HepG2 (cell line): ENCODE data around the gene GTF2B. TPM values are rescaled to one million over a fixed set of nuclear protein-coding genes. Genes with fewer than 3 reads are reported as not detected.
A peak's percentile ranks its signal among the peaks of the same experiment; 100 is the strongest.

Experiments used
- ASH2L ChIP-seq: fragments of 300-600, 200-600 bp; sonication (generic); IDR thresholded peaks from 2 replicates; pipeline ENCODE4 v1.7.0; 2017; ENCODE audit warnings: low read depth, mild to moderate bottlenecking, moderate library complexity, mixed read lengths, low read length; ENCODE audit not compliant: insufficient read length
- GATAD2A ChIP-seq: IDR thresholded peaks from 2 replicates; pipeline ENCODE4 v1.6.1; 2016
- GZF1 ChIP-seq: sonication (generic); formaldehyde crosslinking; IDR thresholded peaks from 2 replicates; pipeline ENCODE4 v1.5.1; 2020; ENCODE audit warnings: mild to moderate bottlenecking, missing genetic modification reagents
- HNRNPLL ChIP-seq: fragments of 200-400 bp; formaldehyde crosslinking; IDR thresholded peaks from 2 replicates; pipeline ENCODE4 v1.6.1; 2017; ENCODE audit warnings: mild to moderate bottlenecking, low read depth, low read length; ENCODE audit not compliant: poor library complexity, severe bottlenecking
- ISX ChIP-seq: sonication (generic); formaldehyde crosslinking; conservative IDR thresholded peaks from 2 replicates; pipeline ENCODE4 v1.5.0; 2020; ENCODE audit warnings: missing genetic modification reagents
- JUN ChIP-seq: sonication (generic); formaldehyde crosslinking; IDR thresholded peaks from 2 replicates; pipeline ENCODE4 v1.4.0; 2020; ENCODE audit warnings: mild to moderate bottlenecking, missing genetic modification reagents
- LCORL ChIP-seq, 2 experiments: fragments of 450-650 bp in 1 of 2; sonication (generic) in 1 of 2; formaldehyde crosslinking in 1 of 2; IDR thresholded peaks; 2 replicates each; pipeline versions ENCODE4 v1.5.0 to v1.6.1; 2017 to 2020; ENCODE audit warnings: antibody characterized with exemption in 1 of 2, missing genetic modification reagents in 1 of 2
- NCOA1 ChIP-seq: sonication (generic); formaldehyde crosslinking; IDR thresholded peaks from 2 replicates; pipeline ENCODE4 v1.9.0; 2021; ENCODE audit warnings: missing genetic modification reagents
- NCOA5 ChIP-seq: sonication (generic); formaldehyde crosslinking; IDR thresholded peaks from 2 replicates; pipeline ENCODE4 v1.4.0; 2020; ENCODE audit warnings: missing genetic modification reagents
- NFATC3 ChIP-seq: sonication (generic); formaldehyde crosslinking; IDR thresholded peaks from 2 replicates; pipeline ENCODE4 v1.5.1; 2020; ENCODE audit warnings: mild to moderate bottlenecking, missing genetic modification reagents
- NFE2L1 ChIP-seq: sonication (generic); formaldehyde crosslinking; IDR thresholded peaks from 2 replicates; pipeline ENCODE4 v1.4.0; 2020; ENCODE audit warnings: missing genetic modification reagents, mild to moderate bottlenecking, borderline replicate concordance
- SETDB1 ChIP-seq: sonication (generic); formaldehyde crosslinking; IDR thresholded peaks from 2 replicates; pipeline ENCODE4 v1.5.1; 2020; ENCODE audit warnings: missing genetic modification reagents, mild to moderate bottlenecking, borderline replicate concordance
- SIN3A ChIP-seq: IDR thresholded peaks from 2 replicates; pipeline ENCODE4 v1.6.1; 2011; ENCODE audit warnings: low read depth, mild to moderate bottlenecking, control low read depth, low read length, borderline replicate concordance
- YEATS2 ChIP-seq: sonication (generic); formaldehyde crosslinking; IDR thresholded peaks from 2 replicates; pipeline ENCODE4 v1.4.0; 2020; ENCODE audit warnings: missing genetic modification reagents, borderline replicate concordance
- ZMAT3 ChIP-seq: sonication (generic); formaldehyde crosslinking; conservative IDR thresholded peaks from 2 replicates; pipeline ENCODE4 v1.7.0; 2021; ENCODE audit warnings: missing genetic modification reagents
- ZNF24 ChIP-seq: fragments of 450-650 bp; IDR thresholded peaks from 2 replicates; pipeline ENCODE4 v1.6.1; 2017; ENCODE audit warnings: antibody characterized with exemption, mild to moderate bottlenecking
- ZNF317 ChIP-seq: sonication (generic); formaldehyde crosslinking; IDR thresholded peaks from 2 replicates; pipeline ENCODE4 v1.5.0; 2020; ENCODE audit warnings: mild to moderate bottlenecking, missing genetic modification reagents
- ZNF382 ChIP-seq: sonication (generic); formaldehyde crosslinking; IDR thresholded peaks from 2 replicates; pipeline ENCODE4 v1.5.0; 2020; ENCODE audit warnings: missing genetic modification reagents, mild to moderate bottlenecking, borderline replicate concordance
- ZNF605 ChIP-seq: sonication (generic); formaldehyde crosslinking; IDR thresholded peaks from 2 replicates; pipeline ENCODE4 v1.8.0; 2022; ENCODE audit warnings: mild to moderate bottlenecking, missing genetic modification reagents
- polyA plus RNA-seq, 8 experiments: library from polyadenylated mRNA; depleted of rRNA in 3 of 8; stranded (reverse) in 7 of 8; unstranded in 1 of 8; fragments of >200 nt; fragmentation: Illumina TruSeq in 4 of 8; extraction: Trizol in 4 of 8; gene quantifications; 2 replicates each; pipeline versions ENCODE4 v1.2.1 to v1.2.3, GENCODE V29; 2011 to 2016; ENCODE audit warnings: low read depth in 4 of 8, missing spikeins in 1 of 8, mixed read lengths in 1 of 8; ENCODE audit not compliant: insufficient read depth in 1 of 8
- total RNA-seq, 5 experiments: library from RNA; depleted of rRNA; stranded (reverse); fragments of >200 nt; fragmentation: Illumina TruSeq; extraction: Trizol; gene quantifications; 2 replicates each; pipeline ENCODE4 v1.2.3, GENCODE V29; 2016; ENCODE audit warnings: low read depth in 1 of 5
- TF ChIP-seq, protein P1 (sequence below): sonication (generic); formaldehyde crosslinking; IDR thresholded peaks from 2 replicates; pipeline ENCODE4; 2020; ENCODE audit warnings: missing genetic modification reagents, mild to moderate bottlenecking, borderline replicate concordance
- TF ChIP-seq, protein P2 (sequence below): fragments of 450-650 bp; IDR thresholded peaks from 2 replicates; pipeline ENCODE4 v1.6.1; 2017; ENCODE audit warnings: mild to moderate bottlenecking
- TF ChIP-seq, protein P3 (sequence below): sonication (generic); formaldehyde crosslinking; IDR thresholded peaks from 2 replicates; pipeline ENCODE4 v1.5.1; 2020; ENCODE audit warnings: mild to moderate bottlenecking, missing genetic modification reagents, moderate library complexity

Gene GTF2B
- total and polyA plus RNA-seq, 2 of the 13 experiments (the other 11 are each of a cell fraction or from before 2014, with no cell fraction given), result 31.5 to 43.4 TPM

DNA sequence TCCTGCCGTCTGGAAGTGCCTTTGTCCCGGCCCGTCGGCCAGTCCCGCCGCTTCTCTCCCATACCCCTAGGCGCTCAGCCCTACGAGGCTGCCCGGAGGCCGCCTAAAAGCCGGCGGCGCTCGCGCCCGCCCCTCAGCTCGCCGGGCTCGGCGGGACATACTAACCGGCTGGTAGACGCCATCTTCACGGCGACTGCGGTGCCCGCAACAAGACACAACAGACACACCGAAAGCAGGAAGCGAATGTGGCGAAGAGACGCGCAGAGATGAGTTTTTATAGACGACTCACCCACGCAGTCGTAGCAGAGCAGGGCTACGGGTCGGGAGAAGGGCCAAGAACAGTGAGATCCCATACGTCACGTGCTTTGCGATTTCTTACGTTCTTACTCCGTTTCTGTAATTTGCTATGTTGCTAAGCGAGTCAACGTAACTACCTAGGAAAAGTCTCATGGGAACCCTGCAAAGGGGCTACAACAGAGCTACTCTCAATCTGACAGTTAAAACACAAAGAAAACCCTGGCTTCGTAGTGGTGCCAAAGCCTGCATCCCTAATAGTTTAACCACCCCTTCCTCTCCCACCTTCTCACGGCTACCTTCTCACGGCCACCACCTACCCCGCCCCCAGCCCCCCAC lies at the start of gene GTF2B (continued):
- TF ChIP-seq NCOA1 (CRISPR knock-in tag), result no peak
- TF ChIP-seq LCORL (IDR thresholded peaks at IDR 0.05), result no peak
- peak; percentile 67 for TF ChIP-seq LCORL (CRISPR knock-in tag; IDR thresholded peaks at IDR 0.05)
- TF ChIP-seq NFE2L1, result no peak
- no peak for TF ChIP-seq SETDB1 (CRISPR knock-in tag)
- peak; percentile 81; the same call in 1 of the 2 replicates for TF ChIP-seq NFATC3 (CRISPR knock-in tag)
- TF ChIP-seq, protein P1, sequence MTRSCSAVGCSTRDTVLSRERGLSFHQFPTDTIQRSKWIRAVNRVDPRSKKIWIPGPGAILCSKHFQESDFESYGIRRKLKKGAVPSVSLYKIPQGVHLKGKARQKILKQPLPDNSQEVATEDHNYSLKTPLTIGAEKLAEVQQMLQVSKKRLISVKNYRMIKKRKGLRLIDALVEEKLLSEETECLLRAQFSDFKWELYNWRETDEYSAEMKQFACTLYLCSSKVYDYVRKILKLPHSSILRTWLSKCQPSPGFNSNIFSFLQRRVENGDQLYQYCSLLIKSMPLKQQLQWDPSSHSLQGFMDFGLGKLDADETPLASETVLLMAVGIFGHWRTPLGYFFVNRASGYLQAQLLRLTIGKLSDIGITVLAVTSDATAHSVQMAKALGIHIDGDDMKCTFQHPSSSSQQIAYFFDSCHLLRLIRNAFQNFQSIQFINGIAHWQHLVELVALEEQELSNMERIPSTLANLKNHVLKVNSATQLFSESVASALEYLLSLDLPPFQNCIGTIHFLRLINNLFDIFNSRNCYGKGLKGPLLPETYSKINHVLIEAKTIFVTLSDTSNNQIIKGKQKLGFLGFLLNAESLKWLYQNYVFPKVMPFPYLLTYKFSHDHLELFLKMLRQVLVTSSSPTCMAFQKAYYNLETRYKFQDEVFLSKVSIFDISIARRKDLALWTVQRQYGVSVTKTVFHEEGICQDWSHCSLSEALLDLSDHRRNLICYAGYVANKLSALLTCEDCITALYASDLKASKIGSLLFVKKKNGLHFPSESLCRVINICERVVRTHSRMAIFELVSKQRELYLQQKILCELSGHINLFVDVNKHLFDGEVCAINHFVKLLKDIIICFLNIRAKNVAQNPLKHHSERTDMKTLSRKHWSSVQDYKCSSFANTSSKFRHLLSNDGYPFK (CRISPR knock-in tag), result peak; percentile 74; the same call in 1 of the 2 replicates
- peak; percentile 74 for TF ChIP-seq GATAD2A (CRISPR knock-in tag)
- TF ChIP-seq, protein P2, sequence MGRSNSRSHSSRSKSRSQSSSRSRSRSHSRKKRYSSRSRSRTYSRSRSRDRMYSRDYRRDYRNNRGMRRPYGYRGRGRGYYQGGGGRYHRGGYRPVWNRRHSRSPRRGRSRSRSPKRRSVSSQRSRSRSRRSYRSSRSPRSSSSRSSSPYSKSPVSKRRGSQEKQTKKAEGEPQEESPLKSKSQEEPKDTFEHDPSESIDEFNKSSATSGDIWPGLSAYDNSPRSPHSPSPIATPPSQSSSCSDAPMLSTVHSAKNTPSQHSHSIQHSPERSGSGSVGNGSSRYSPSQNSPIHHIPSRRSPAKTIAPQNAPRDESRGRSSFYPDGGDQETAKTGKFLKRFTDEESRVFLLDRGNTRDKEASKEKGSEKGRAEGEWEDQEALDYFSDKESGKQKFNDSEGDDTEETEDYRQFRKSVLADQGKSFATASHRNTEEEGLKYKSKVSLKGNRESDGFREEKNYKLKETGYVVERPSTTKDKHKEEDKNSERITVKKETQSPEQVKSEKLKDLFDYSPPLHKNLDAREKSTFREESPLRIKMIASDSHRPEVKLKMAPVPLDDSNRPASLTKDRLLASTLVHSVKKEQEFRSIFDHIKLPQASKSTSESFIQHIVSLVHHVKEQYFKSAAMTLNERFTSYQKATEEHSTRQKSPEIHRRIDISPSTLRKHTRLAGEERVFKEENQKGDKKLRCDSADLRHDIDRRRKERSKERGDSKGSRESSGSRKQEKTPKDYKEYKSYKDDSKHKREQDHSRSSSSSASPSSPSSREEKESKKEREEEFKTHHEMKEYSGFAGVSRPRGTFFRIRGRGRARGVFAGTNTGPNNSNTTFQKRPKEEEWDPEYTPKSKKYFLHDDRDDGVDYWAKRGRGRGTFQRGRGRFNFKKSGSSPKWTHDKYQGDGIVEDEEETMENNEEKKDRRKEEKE, result no peak
- no peak for TF ChIP-seq ZNF317 (CRISPR knock-in tag)
- no peak for TF ChIP-seq JUN (CRISPR knock-in tag)
- TF ChIP-seq ISX, result no peak
- TF ChIP-seq ZNF24, result no peak
- TF ChIP-seq YEATS2 (CRISPR knock-in tag), result peak; percentile 82; the same call in 1 of the 2 replicates
- no peak for TF ChIP-seq GZF1 (CRISPR knock-in tag)
- no peak for TF ChIP-seq NCOA5 (CRISPR knock-in tag)
- TF ChIP-seq, protein P3, sequence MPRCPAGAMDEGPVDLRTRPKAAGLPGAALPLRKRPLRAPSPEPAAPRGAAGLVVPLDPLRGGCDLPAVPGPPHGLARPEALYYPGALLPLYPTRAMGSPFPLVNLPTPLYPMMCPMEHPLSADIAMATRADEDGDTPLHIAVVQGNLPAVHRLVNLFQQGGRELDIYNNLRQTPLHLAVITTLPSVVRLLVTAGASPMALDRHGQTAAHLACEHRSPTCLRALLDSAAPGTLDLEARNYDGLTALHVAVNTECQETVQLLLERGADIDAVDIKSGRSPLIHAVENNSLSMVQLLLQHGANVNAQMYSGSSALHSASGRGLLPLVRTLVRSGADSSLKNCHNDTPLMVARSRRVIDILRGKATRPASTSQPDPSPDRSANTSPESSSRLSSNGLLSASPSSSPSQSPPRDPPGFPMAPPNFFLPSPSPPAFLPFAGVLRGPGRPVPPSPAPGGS (CRISPR knock-in tag), result no peak
- TF ChIP-seq HNRNPLL, result peak; percentile 82
- TF ChIP-seq ZNF382 (CRISPR knock-in tag), result no peak
- TF ChIP-seq SIN3A, result peak; percentile 95; the same call in 1 of the 2 replicates
- peak; percentile 66; the same call in 1 of the 2 replicates for TF ChIP-seq ZMAT3 (CRISPR knock-in tag)
- peak; percentile 95 for TF ChIP-seq ASH2L
- peak; percentile 77; the same call in 1 of the 2 replicates for TF ChIP-seq ZNF605
